Left colon (tissue), 2 donors: ENCODE results near the gene ECPAS. TPM values are rescaled to one million over a fixed set of nuclear protein-coding genes. Genes with fewer than 3 reads are reported as not detected.
"Not testable (repeated sequence)": the region's sequence is repeated elsewhere in the genome, so short reads cannot be mapped to it uniquely, and the experiment has no call there.

Source experiments
- ATAC-seq: fragments of 200-7000 bp; cut with Tn5 transposase; one replicate; pipeline ENCODE4 v1.9.1; 2020; ENCODE audit warnings: mild to moderate bottlenecking, moderate library complexity
- DNase-seq, 2 donors: peaks; one replicate each; pipeline ENCODE4 v3.0.0-alpha.2; 2020
- intact Hi-C, 2 donors: fragments of 100-400 bp; cut with DNase I in 1 of 2; cut with micrococcal nuclease in 1 of 2; formaldehyde crosslinking; loops; one replicate each; pipeline versions ENCODE4 v1.11.2 to v1.14.0; 2022; cut with DNase I, micrococcal nuclease
- total RNA-seq, 2 donors: library from RNA; stranded (reverse); fragmentation: NEBNext Ultra II Directional; extraction: Animal tissue kit (Norgen Biotek cat#: 25700); gene quantifications; one replicate each; pipeline ENCODE4 v1.2.1, GENCODE V29; 2021
- donor health status: DM: no; HTN: no; CAD: no.
- donor health status: DM: yes; HTN: yes; CAD: no.

ECPAS gene
- total RNA-seq, 2 donors from 2014 or later, result 79.5 to 89.4 TPM

DNA sequence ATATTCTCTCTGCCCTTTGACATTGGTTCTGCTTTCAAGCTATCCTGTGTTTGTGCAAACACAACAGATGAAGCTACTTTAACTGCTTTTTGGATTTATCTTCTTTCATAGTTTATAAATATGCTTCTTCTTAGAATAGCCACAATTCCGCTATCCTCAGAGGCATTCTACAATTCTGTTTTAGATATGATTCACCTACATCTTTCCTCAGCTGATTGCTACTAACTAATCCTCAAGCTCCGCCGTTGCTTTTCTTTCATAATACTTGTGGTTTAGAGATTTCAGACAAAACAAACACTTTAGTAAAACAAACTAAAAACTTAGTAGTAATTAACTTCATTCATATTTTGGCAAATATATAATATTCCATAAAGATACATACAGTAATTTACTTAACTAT is 52.5 kb downstream of the ECPAS start:
- DNase-seq, result no peak
- ATAC-seq, result no peak
- intact Hi-C loops, result no loop called here

- no peak for ATAC-seq
- DNase-seq, result no peak
- intact Hi-C loops, result no loop called here
Observed at GRCh38 chr9:111429175-111429574, 55.0 kb downstream of the ECPAS start.

DNA sequence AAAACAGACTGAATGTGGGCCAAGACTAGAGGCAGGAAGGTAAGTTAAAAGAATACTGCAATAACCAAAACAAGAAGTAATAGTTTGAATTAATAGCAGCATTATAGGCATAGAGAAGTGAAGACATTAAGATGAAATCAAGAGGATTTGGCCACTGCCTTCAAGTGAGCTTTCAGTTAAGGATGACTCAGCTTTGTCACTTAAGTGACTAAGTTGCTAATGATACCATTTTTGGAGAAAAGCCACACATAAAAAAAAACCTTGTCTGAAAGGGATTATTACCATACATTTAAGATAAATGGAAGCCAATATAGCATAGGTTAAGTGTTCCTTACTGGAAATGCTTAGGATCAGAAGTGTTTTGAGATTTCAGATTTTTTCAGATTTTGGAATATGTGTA is 57.0 kb downstream of the ECPAS start:
- no peak for DNase-seq
- no peak for ATAC-seq
- intact Hi-C loops, result no loop called here

GRCh38 chr9:111423389-111423788 is 60.8 kb downstream of the ECPAS start:
- intact Hi-C loops, result no loop called here
- DNase-seq (no peak), ATAC-seq (no peak)

DNA sequence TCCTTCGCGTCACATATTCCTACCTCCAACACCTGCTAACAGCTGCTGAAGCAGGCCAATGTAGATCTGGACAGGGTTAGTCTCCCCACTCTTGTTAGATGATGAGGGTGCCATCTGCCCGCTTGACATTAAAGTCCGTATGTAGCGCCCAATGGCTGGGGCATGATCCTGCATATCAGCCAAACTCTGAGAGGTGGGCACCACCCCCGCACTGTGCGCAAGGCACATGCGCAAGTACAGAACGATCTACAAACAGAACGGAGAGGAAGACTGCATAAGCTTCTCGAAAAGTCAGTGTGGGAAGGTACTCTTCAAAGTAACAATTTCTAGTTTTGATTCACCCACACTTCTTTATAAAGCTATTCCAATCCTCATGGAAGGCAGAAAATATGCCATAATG is 69.8 kb downstream of the ECPAS start:
- DNase-seq, result no peak
- intact Hi-C loops, result no loop called here

DNA sequence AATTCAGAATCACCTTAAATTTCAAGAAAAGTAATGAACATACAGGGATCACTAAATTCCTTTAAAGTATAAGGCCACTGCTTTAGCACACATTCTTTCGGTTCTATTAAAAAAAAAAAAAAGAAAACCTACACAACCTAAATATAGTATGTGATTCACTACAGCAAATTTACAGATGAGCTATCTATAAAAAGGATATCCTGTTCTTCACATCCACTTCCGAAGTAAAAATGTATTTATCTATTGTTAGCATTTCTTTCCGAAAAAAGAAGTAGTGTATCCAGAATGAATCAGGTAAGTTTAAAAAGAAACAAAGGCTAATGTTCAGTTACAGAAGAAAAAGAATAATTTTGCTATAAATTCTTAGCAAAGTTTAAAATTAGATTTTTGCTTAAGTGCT is 70.2 kb downstream of the ECPAS start:
- no peak for ATAC-seq
- intact Hi-C loops, result no loop called here
- no peak for DNase-seq

More for the DNA sequence above, 69.8 kb downstream of the ECPAS start:
- no peak for ATAC-seq

- DNase-seq (no peak), ATAC-seq (no peak)
- intact Hi-C loops, result no loop called here
Observed at GRCh38 chr9:111412280-111412679, 71.9 kb downstream of the ECPAS start.

- ATAC-seq (no peak), DNase-seq (no peak)
- intact Hi-C loops, result no loop called here
Observed at GRCh38 chr9:111411266-111411665, 72.9 kb downstream of the ECPAS start.

DNA sequence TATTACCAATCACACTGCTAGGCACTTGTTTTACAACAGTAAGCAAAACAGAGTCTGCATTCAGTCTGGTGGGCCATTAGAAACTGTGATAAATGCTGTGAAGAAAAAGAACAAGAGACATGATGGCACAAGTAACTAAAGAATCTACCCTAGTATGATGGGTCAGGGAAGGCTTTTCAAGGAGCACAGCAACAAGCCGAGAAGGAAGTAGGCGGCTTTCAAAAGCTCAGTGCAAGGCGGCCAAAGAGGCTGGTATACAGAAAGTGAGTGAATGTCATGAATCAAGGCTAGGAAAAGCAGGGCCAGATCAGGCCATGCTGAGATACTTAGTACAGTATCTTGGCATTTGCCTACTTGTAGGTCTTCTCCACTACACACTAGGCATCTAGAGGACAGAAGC is 76.4 kb downstream of the ECPAS start:
- ATAC-seq, result no peak
- intact Hi-C loops, result no loop called here
- no peak for DNase-seq

DNA sequence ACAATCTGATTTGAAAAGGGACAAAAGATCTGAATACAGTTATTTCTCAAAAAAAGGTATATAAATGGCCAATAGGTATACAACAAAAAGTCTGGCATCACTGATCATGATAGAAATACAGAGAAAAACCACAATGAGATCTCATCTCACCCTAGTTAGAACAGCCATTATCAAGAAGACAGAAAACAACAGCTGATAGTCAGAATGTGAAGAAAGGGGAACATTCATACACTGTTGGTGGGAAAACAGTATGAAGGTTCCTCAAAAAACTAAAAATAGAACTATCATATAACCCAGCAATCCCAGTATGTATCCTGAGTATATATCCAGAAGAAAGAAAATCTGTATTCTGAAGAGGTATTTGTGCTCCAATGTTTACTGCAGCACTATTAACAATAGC is 78.5 kb downstream of the ECPAS start:
- ATAC-seq (no peak), DNase-seq (no peak)
- intact Hi-C loops, result no loop called here

DNA sequence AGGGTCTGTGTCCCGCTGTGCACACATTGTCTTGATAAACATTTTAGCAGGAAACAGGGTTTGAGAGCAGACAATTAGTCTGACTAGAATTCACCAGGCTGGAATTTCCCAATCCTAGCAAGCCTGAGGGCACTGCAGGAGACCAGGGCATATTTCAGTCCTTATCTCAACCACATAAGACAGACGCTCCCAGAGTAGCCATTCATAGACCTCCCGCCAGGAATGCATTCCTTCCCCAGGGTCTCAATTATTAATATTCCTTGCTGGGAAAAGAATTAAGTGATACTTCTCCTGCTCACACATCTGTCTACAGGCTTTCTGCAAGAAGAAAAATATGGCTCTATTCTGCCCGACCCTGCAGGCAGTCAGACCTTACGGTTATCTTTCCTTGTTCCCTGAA is 82.7 kb downstream of the ECPAS start:
- DNase-seq, ATAC-seq, intact Hi-C loops: not testable (repeated sequence)

DNA sequence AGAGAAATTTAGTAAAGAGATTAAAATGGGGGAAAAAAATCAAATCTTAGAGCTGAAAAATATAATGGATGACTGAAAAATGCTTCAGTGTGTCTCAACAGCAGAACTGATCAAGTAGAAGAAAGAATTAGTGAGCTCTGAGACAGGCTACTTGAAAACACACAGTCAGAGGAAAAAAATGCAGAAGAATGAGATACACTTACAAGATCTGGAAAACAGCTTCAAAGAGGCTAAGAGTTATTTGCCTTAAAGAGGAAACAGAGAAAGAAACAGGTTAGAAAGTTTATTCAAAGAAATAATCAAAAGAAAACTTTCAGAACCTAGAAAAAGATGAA is 83.7 kb downstream of the ECPAS start:
- ATAC-seq (no peak), DNase-seq (no peak)
- intact Hi-C loops, result no loop called here

- peak; percentile 86 for ATAC-seq
- intact Hi-C loops, result no loop called here
- DNase-seq, result peak in 1 of 2 donors; percentile 27
Observed at GRCh38 chr9:111399772-111400563, 84.2 kb downstream of the ECPAS start.

- intact Hi-C loops, result no loop called here
- ATAC-seq (no peak), DNase-seq (no peak)
Observed at GRCh38 chr9:111399211-111399739, 84.9 kb downstream of the ECPAS start.

DNA sequence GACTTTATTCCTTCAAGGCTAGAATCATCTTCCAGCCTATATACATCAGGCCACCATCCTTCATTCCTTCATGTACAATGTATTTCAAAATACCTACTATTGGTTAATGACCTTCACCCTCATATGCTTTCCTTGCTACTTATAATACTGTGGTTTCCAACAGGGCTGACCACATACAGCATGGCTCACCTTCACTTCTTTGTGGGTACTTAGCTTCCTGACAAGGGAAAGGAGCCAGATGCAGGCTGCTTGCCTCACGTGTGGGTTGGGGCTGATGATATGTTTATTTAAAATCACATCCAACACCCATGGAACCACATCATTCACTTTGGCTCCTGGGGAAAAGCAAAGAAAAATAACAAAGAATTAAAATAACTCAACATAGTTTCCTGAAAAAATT is 90.2 kb downstream of the ECPAS start:
- DNase-seq (no peak), ATAC-seq (no peak)
- intact Hi-C loops, result no loop called here

DNA sequence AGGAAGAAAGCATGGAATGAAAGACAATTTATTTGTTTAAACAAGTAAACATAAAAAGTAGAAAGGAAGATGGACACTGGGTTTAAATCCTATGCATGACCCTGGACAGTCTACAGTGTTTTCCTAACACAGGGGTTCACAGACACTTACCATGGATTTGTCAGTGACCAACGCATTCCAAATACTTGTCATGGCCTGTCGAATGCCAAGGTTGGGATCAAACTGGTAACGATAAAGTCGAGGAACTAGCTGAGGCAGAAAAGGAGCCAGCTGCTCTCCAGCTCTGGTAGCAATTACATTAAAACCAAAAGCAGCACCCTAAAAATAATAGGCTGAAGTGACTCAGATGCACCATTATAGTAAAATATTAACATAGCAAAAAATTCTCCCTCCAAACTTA is 94.8 kb downstream of the ECPAS start:
- no peak for DNase-seq
- intact Hi-C loops, result no loop called here
- ATAC-seq, result no peak

DNA sequence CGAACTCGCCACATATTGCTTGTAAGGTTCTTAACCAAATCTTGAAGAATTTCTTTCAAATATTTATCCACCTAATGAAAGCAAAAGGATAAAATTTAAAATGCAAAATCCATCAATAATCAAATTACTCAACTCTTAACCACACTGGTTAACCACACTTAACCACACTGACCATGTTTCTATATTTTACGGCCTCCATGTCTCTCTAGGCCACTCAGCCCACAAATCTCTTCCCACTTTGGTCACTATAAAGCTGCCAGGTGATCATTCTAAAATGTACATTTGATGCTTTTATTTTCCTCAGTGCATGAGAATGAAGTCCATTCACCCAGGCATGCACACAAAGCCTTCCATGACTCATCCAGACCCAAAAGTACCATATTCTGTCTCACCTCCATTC is 97.8 kb downstream of the ECPAS start:
- no peak for ATAC-seq
- intact Hi-C loops, result no loop called here
- no peak for DNase-seq

DNA sequence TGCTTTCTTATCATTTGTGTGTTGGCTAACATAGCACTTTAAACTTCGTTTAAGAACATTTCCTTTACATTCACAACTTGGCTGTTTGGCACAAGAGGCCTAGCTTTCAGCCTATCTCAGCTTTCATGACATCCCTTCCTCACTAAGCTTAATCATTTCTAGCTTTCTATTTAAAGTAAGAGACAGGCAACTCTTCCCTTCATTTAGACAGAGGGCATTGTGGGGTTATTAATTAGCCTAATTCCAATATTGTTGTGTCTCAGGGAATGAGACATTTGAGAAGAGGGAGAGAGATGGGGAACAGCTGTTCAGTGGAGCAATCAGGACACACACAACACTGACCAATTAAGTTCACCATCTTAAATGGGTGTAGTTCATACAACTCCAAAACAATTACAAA is 103.2 kb downstream of the ECPAS start:
- ATAC-seq (no peak), DNase-seq (no peak)
- intact Hi-C loops, result no loop called here

DNA sequence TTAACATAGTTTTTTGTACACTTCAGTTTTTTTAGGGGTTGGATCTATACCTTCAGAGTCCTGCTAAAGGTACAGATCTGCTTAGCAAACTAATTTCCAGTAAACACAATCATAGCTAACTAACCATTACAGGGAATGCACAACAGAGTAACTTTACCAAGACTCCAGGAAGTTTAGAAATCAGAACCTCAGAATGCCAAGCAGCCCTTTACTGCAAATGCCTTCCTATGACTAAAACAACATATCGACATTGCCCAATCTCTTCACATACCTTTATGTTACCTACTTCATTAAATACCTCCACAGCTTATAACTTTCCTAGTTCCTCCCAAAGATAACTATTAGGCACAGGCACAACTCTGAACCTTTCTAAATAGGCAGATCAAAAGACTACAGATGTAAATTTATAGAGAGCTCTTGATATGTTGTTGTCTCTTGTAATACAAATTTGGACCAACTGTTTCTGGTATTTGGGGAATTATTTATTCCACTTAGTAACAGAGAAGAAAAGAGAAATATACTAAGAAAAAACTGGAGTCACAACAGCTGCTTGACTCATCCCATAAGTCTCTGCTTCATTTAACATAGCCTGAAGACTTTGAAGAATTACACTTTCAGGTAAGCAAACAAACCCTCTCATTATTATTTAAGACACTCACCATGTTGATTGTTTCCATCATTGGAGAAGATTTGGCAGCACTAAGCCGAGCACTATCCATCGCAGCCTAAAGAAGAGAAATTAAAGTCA is 108.2 kb downstream of the ECPAS start:
- ATAC-seq, result no peak
- intact Hi-C loops, result no loop called here

DNA sequence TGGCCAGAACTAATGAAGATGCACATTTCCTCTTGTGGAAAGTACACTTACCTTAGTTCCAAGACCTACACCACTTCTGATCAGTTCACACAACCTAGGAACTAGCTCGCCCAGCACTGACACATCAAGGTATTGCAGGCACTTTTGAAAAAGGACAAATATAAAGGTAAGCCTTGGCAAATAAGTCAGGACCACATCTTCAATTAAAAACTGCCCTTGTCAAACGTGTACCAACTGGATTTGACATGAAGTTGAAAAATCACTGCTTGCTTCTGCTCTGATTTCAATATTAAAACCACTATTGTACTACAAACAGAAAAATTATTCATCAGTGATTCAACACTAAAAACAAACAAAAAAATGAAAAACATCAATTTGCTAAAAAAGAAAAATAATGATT is 109.1 kb downstream of the ECPAS start:
- DNase-seq (no peak), ATAC-seq (no peak)
- intact Hi-C loops, result no loop called here

More for the DNA sequence above, 108.2 kb downstream of the ECPAS start:
- no peak for DNase-seq
